GM12878 (cell line): ENCODE data around the gene POLA1. TPM values are rescaled to one million over a fixed set of nuclear protein-coding genes. Genes with fewer than 3 reads are reported as not detected.

Source experiments
- ATAC-seq: fragments of 200-7000 bp; cut with Tn5 transposase; 3 replicates; pipeline ENCODE4 v1.9.1; 2020; ENCODE audit warnings: mild to moderate bottlenecking, moderate library complexity
- BruUV-seq: library from RNA; stranded (reverse); fragments of 400-500 nt; replicated peaks from 2 replicates; lab custom pipeline; 2021; lab: Mats Ljungman, UMichigan
- CTCF ChIA-PET: fragments of 300-600 bp; sonication (Branson Sonifier 250); formaldehyde crosslinking; extraction: SDS; loops from one replicate; lab custom pipeline; 2021; ENCODE audit warnings: inconsistent platforms; lab: Yijun Ruan, JAX
- POLR2A ChIA-PET: fragments of 350-600 bp; formaldehyde crosslinking; extraction: SDS; loops from one replicate; lab custom pipeline; 2021; ENCODE audit warnings: inconsistent platforms; lab: Charles Lee
- RAD21 ChIA-PET: fragments of 300-600 bp; sonication (Branson Sonifier 250); formaldehyde crosslinking; loops from one replicate; lab custom pipeline; 2023; ENCODE audit warnings: antibody characterized with exemption; ENCODE audit not compliant: unreplicated experiment; lab: Charles Lee
- SMC1A ChIA-PET: fragments of 300-600 bp; sonication (Branson Sonifier 250); formaldehyde crosslinking; loops from one replicate; lab custom pipeline; 2023; ENCODE audit not compliant: unreplicated experiment, uncharacterized antibody; lab: Charles Lee
- DNase-seq: peaks from one replicate; pipeline ENCODE4 v3.0.0-alpha.2; 2011; ENCODE audit warnings: low read depth, low spot score
- FAIRE-seq: peaks from 3 replicates; lab custom pipeline; 2011; peaks lifted over from hg19 to GRCh38; lab: Jason Lieb, UNC
- H2AFZ ChIP-seq: 2 replicates; pipeline ENCODE4 v1.6.0; 2011; ENCODE audit warnings: low read depth, low read length, control low read depth; ENCODE audit not compliant: control insufficient read depth
- H3K27ac ChIP-seq: 2 replicates; pipeline ENCODE4 v1.5.1; 2011; ENCODE audit warnings: control low read depth; ENCODE audit not compliant: control insufficient read depth, insufficient read depth
- H3K27me3 ChIP-seq, 2 experiments: replicated peaks in 1 of 2; 2 replicates each; pipeline versions ENCODE4 v1.6.0 to v1.6.1; 2011; ENCODE audit warnings: low read length in 1 of 2; ENCODE audit not compliant: control insufficient read depth in 2 of 2, insufficient read depth in 2 of 2
- H3K36me3 ChIP-seq, 2 experiments: 2 replicates each; pipeline ENCODE4 v1.5.1; 2011; ENCODE audit warnings: low read length in 1 of 2; ENCODE audit not compliant: control insufficient read depth in 2 of 2, insufficient read depth in 2 of 2
- H3K4me1 ChIP-seq: 2 replicates; pipeline ENCODE4 v1.6.1; 2011; ENCODE audit warnings: mild to moderate bottlenecking, low read length, moderate library complexity, mixed read lengths; ENCODE audit not compliant: control insufficient read depth, insufficient read depth
- H3K4me2 ChIP-seq: 2 replicates; pipeline ENCODE4 v1.6.0; 2011; ENCODE audit warnings: control low read depth; ENCODE audit not compliant: control insufficient read depth, insufficient read depth
- H3K4me3 ChIP-seq: fragments of 200-600 bp; sonication (generic); 2 replicates; pipeline ENCODE4 v1.5.1; 2016
- H3K79me2 ChIP-seq: 2 replicates; pipeline ENCODE4 v1.6.0; 2011; ENCODE audit warnings: low read length; ENCODE audit not compliant: control insufficient read depth, insufficient read depth
- H3K9ac ChIP-seq: 2 replicates; pipeline ENCODE4 v1.8.0; 2011; ENCODE audit warnings: low read length, control low read depth, mixed read lengths; ENCODE audit not compliant: control insufficient read depth, insufficient read depth
- H3K9me3 ChIP-seq: replicated peaks from 3 replicates; pipeline ENCODE4 v1.5.1; 2011; ENCODE audit warnings: mild to moderate bottlenecking, low read length; ENCODE audit not compliant: control insufficient read depth, insufficient read depth
- H4K20me1 ChIP-seq: 2 replicates; pipeline ENCODE4 v1.6.0; 2011; ENCODE audit not compliant: control insufficient read depth, insufficient read depth
- CBX5 ChIP-seq: sonication (generic); IDR thresholded peaks from 2 replicates; pipeline ENCODE4 v1.6.1; 2016; ENCODE audit warnings: low read depth, moderate library complexity, mild to moderate bottlenecking, inconsistent platforms
- CREM ChIP-seq: IDR thresholded peaks from 2 replicates; pipeline ENCODE4 v1.6.1; 2014; ENCODE audit warnings: antibody characterized with exemption, low read depth
- EED ChIP-seq: sonication (generic); IDR thresholded peaks from 2 replicates; pipeline ENCODE4 v1.6.1; 2016; ENCODE audit warnings: antibody characterized with exemption, low read depth
- ETV6 ChIP-seq, 2 experiments: fragments of 450-650 bp in 1 of 2; IDR thresholded peaks in 1 of 2; conservative IDR thresholded peaks in 1 of 2; 2 replicates each; pipeline ENCODE4 v1.6.1; 2014; ENCODE audit warnings: antibody characterized with exemption in 1 of 2, borderline replicate concordance in 1 of 2, low read depth in 1 of 2, mild to moderate bottlenecking in 1 of 2, moderate library complexity in 1 of 2
- EZH2 ChIP-seq: IDR thresholded peaks from 2 replicates; pipeline ENCODE4 v1.6.1; 2012; ENCODE audit warnings: low read depth, mild to moderate bottlenecking, control low read depth, inconsistent platforms, low read length, borderline replicate concordance; ENCODE audit not compliant: control insufficient read depth
- KAT2A ChIP-seq: conservative IDR thresholded peaks from 2 replicates; pipeline ENCODE4 v1.6.1; 2011; ENCODE audit warnings: low read depth, low read length; ENCODE audit not compliant: control insufficient read depth
- LARP7 ChIP-seq: fragments of 450-650 bp; IDR thresholded peaks from 2 replicates; pipeline ENCODE4 v1.6.1; 2017; ENCODE audit warnings: mild to moderate bottlenecking
- MYC ChIP-seq: IDR thresholded peaks from 2 replicates; pipeline ENCODE4 v1.6.1; 2011; ENCODE audit warnings: mild to moderate bottlenecking, low read length, moderate library complexity, inconsistent platforms; ENCODE audit not compliant: insufficient read depth, insufficient replicate concordance, insufficient read length, severe bottlenecking
- SP1 ChIP-seq: IDR thresholded peaks from one replicate; pipeline ENCODE4 v1.6.1; 2011; ENCODE audit warnings: low read depth, low read length
- STAT3 ChIP-seq: IDR thresholded peaks from 2 replicates; pipeline ENCODE4 v1.6.1; 2011; ENCODE audit warnings: low read depth, low read length, improper control_type of control experiment
- TBL1XR1 ChIP-seq: IDR thresholded peaks from 2 replicates; pipeline ENCODE4 v1.6.1; 2012; ENCODE audit warnings: low read depth, low read length, improper control_type of control experiment
- TCF12 ChIP-seq: IDR thresholded peaks from 2 replicates; pipeline ENCODE4 v1.6.1; 2011; ENCODE audit warnings: low read depth, mild to moderate bottlenecking, low read length
- TCF7 ChIP-seq: IDR thresholded peaks from 2 replicates; pipeline ENCODE4 v1.6.1; 2014; ENCODE audit warnings: antibody characterized with exemption, borderline replicate concordance
- ZNF217 ChIP-seq: fragments of 450-650 bp; IDR thresholded peaks from 2 replicates; pipeline ENCODE4 v1.6.1; 2017; ENCODE audit warnings: antibody characterized with exemption, mild to moderate bottlenecking
- in situ Hi-C: fragments of 300-500 bp; cut with MboI; formaldehyde crosslinking; loops from 9 replicates; pipeline ENCODE4 v1.14.3; 2018; ENCODE audit warnings: mixed read lengths
- intact Hi-C: fragments of 100-400 bp; cut with micrococcal nuclease; formaldehyde crosslinking; loops from one replicate; pipeline ENCODE4 v1.14.2; 2022; ENCODE audit not compliant: unreplicated experiment
- polyA plus RNA-seq, 11 experiments: library from polyadenylated mRNA; depleted of rRNA in 4 of 11; unstranded in 6 of 11; stranded (reverse) in 5 of 11; fragments of >200 nt; fragmentation: Nextera tagmentation in 4 of 11; fragmentation: Illumina TruSeq in 1 of 11; extraction: Ambion mirVana in 4 of 11; extraction: Trizol in 1 of 11; gene quantifications; 1 replicate in 1 of 11; 2 replicates in 10 of 11; pipeline versions ENCODE4 v1.2.1 to v1.2.3, GENCODE V29; 2011 to 2016; ENCODE audit warnings: inconsistent platforms in 2 of 11, missing spikeins in 2 of 11, low read depth in 1 of 11
- total RNA-seq, 4 experiments: library from RNA; depleted of rRNA in 3 of 4; stranded (reverse); fragments of >200 nt in 3 of 4; fragmentation: Illumina TruSeq in 1 of 4; extraction: Trizol in 1 of 4; gene quantifications; 2 replicates each; pipeline versions ENCODE4 v1.2.1 to v1.2.3, GENCODE V29; 2013 to 2021
- TF ChIP-seq, protein P1 (sequence below): fragments of 450-650 bp; IDR thresholded peaks from 2 replicates; pipeline ENCODE4 v1.6.1; 2014; ENCODE audit warnings: mild to moderate bottlenecking
- TF ChIP-seq, protein P2 (sequence below): fragments of 450-650 bp; IDR thresholded peaks from 2 replicates; pipeline ENCODE4 v1.6.1; 2017; ENCODE audit warnings: antibody characterized with exemption, mild to moderate bottlenecking, moderate library complexity
- TF ChIP-seq, protein P3 (sequence below): IDR thresholded peaks from 2 replicates; pipeline ENCODE4 v1.6.1; 2011; ENCODE audit warnings: borderline replicate concordance, low read depth, mild to moderate bottlenecking, moderate library complexity, low read length; ENCODE audit not compliant: insufficient read depth, poor library complexity, severe bottlenecking

POLA1 gene
- total and polyA plus RNA-seq, 10 of the 15 experiments (the other 5 are each of a cell fraction or from before 2014, with no cell fraction given) = 6.5 to 34.7 (median 24.8) TPM

DNA sequence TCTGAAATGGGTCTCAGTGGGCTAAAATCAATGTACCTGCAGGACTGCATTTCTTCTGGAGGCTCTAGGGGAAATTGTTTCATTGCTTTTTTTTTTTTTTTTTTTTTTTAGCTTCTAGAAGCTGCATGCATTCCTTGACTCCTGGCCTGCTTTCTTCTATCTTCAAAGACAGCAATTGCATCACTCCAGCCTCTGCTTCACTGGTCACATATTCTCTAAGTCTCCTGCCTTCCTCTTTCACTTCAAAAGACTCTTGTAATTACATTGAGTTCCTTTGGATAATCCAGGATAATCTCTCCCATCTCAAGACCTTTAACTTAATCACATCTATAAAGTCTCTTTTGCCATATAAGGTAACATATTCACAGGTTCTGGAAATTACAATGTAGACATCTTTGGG is 35.3 kb upstream of the POLA1 start:
- Histone ChIP-seq H3K9ac (no peak overlapping the region), H3K36me3 (no peaks in the 10 kb centered on the region), H3K9me3 (no peaks in the 10 kb centered on the region), H3K27ac (no peak overlapping the region), H3K79me2 (no peaks in the 10 kb centered on the region), H2AFZ (no peak overlapping the region), H3K4me2 (no peak overlapping the region), H4K20me1 (no peaks in the 10 kb centered on the region), H3K4me3 (no peak overlapping the region), H3K4me1 (no peaks in the 10 kb centered on the region), H3K27me3 (peaks cover 0 to 2% of the 10 kb centered on the region in 2 experiments; a peak in 2 of 4 replicates)
- POLR2A ChIA-PET = no interaction called here
- FAIRE-seq (no peak), ATAC-seq (no peak), DNase-seq (no peak)
- CTCF ChIA-PET = no interaction called here
- RAD21 ChIA-PET = no interaction called here
- SMC1A ChIA-PET = interaction anchor here (1.0 kb wide), 1 partner anchor 18 kb away, joined by 4 read pairs; no protein-coding TSS in a partner anchor
- intact Hi-C loops = no loop called here
- in situ Hi-C loops = no loop called here
- BruUV-seq = no TSS peak
- TF ChIP-seq TBL1XR1 (no peak), MYC (no peak), EZH2 (no peak), SP1 (no peak), EED (no peak), CREM (no peak), ZNF217 (no peak), STAT3 (no peak), TCF12 (no peak), CBX5 (no peak), ETV6 (conservative IDR thresholded peaks at IDR 0.05 in 1 of 2, IDR thresholded peaks at IDR 0.05 in 1 of 2; ENCODE audit: borderline replicate concordance in 1 of 2, low read depth in 1 of 2) (no peak), LARP7 (no peak), TCF7 (no peak), KAT2A (no peak)
- TF ChIP-seq, protein P1, sequence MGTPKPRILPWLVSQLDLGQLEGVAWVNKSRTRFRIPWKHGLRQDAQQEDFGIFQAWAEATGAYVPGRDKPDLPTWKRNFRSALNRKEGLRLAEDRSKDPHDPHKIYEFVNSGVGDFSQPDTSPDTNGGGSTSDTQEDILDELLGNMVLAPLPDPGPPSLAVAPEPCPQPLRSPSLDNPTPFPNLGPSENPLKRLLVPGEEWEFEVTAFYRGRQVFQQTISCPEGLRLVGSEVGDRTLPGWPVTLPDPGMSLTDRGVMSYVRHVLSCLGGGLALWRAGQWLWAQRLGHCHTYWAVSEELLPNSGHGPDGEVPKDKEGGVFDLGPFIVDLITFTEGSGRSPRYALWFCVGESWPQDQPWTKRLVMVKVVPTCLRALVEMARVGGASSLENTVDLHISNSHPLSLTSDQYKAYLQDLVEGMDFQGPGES = no peak
- TF ChIP-seq, protein P2, sequence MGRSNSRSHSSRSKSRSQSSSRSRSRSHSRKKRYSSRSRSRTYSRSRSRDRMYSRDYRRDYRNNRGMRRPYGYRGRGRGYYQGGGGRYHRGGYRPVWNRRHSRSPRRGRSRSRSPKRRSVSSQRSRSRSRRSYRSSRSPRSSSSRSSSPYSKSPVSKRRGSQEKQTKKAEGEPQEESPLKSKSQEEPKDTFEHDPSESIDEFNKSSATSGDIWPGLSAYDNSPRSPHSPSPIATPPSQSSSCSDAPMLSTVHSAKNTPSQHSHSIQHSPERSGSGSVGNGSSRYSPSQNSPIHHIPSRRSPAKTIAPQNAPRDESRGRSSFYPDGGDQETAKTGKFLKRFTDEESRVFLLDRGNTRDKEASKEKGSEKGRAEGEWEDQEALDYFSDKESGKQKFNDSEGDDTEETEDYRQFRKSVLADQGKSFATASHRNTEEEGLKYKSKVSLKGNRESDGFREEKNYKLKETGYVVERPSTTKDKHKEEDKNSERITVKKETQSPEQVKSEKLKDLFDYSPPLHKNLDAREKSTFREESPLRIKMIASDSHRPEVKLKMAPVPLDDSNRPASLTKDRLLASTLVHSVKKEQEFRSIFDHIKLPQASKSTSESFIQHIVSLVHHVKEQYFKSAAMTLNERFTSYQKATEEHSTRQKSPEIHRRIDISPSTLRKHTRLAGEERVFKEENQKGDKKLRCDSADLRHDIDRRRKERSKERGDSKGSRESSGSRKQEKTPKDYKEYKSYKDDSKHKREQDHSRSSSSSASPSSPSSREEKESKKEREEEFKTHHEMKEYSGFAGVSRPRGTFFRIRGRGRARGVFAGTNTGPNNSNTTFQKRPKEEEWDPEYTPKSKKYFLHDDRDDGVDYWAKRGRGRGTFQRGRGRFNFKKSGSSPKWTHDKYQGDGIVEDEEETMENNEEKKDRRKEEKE = no peak
- TF ChIP-seq, protein P3, sequence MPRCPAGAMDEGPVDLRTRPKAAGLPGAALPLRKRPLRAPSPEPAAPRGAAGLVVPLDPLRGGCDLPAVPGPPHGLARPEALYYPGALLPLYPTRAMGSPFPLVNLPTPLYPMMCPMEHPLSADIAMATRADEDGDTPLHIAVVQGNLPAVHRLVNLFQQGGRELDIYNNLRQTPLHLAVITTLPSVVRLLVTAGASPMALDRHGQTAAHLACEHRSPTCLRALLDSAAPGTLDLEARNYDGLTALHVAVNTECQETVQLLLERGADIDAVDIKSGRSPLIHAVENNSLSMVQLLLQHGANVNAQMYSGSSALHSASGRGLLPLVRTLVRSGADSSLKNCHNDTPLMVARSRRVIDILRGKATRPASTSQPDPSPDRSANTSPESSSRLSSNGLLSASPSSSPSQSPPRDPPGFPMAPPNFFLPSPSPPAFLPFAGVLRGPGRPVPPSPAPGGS = no peak
